H1 (cell line): Measurements from ENCODE around the gene POLE. TPM values are rescaled to one million over a fixed set of nuclear protein-coding genes. Genes with fewer than 3 reads are reported as not detected.
A peak's percentile ranks its signal among the peaks of the same experiment; 100 is the strongest.

Experiments
- ASH2L ChIP-seq: fragments of 200-600, 300-600 bp; sonication (generic); IDR thresholded peaks from one replicate; pipeline ENCODE4 v1.7.1; 2017; ENCODE audit warnings: low read length
- BCL11A ChIP-seq, 2 experiments: IDR thresholded peaks; one replicate each; pipeline ENCODE4 v1.6.1; 2011; ENCODE audit warnings: low read depth in 2 of 2, low read length in 2 of 2, mild to moderate bottlenecking in 2 of 2
- CBX5 ChIP-seq: fragments of 300-800, 300-1000 bp; sonication (generic); IDR thresholded peaks from 2 replicates; pipeline ENCODE4 v1.7.1; 2016; ENCODE audit warnings: antibody characterized with exemption, low read length, low read depth
- CEBPB ChIP-seq: IDR thresholded peaks from 2 replicates; pipeline ENCODE4 v1.6.1; 2012; ENCODE audit warnings: low read depth, low read length
- CHD1 ChIP-seq: IDR thresholded peaks from 2 replicates; pipeline ENCODE4 v1.6.1; 2012; ENCODE audit warnings: low read depth, low read length, improper control_type of control experiment
- EP300 ChIP-seq, 2 experiments: IDR thresholded peaks; 1 replicate in 1 of 2; 2 replicates in 1 of 2; pipeline ENCODE4 v1.6.1; 2011 to 2012; ENCODE audit warnings: low read depth in 2 of 2, low read length in 2 of 2, mild to moderate bottlenecking in 2 of 2, borderline replicate concordance in 1 of 2, inconsistent platforms in 1 of 2, moderate library complexity in 1 of 2
- EZH2 ChIP-seq: fragments of 200-600 bp; sonication (generic); IDR thresholded peaks from 2 replicates; pipeline ENCODE4 v1.7.1; 2012; ENCODE audit warnings: low read depth, mild to moderate bottlenecking, moderate library complexity, low read length, inconsistent platforms; ENCODE audit not compliant: severe bottlenecking
- GABPA ChIP-seq: IDR thresholded peaks from 2 replicates; pipeline ENCODE4 v1.6.1; 2011; ENCODE audit warnings: mild to moderate bottlenecking, low read length, moderate library complexity, borderline replicate concordance; ENCODE audit not compliant: insufficient read depth
- JUND ChIP-seq: IDR thresholded peaks from 2 replicates; pipeline ENCODE4 v1.6.1; 2011; ENCODE audit warnings: mild to moderate bottlenecking, improper control_type of control experiment, low read length
- KDM1A ChIP-seq: fragments of 200-600, 300-600 bp; sonication (generic); IDR thresholded peaks from 2 replicates; pipeline ENCODE4 v1.7.1; 2016; ENCODE audit warnings: mild to moderate bottlenecking, low read length, borderline replicate concordance
- KDM5A ChIP-seq: fragments of 200-600 bp; IDR thresholded peaks from 2 replicates; pipeline ENCODE4 v1.7.1; 2012; ENCODE audit warnings: mild to moderate bottlenecking, low read length, inconsistent platforms, mixed read lengths
- POU5F1 ChIP-seq: IDR thresholded peaks from 2 replicates; pipeline ENCODE4 v1.6.1; 2011; ENCODE audit warnings: low read depth, mild to moderate bottlenecking, low read length, moderate library complexity
- RFX5 ChIP-seq: IDR thresholded peaks from 2 replicates; pipeline ENCODE4 v1.6.1; 2011; ENCODE audit warnings: low read depth, low read length, improper control_type of control experiment, borderline replicate concordance
- RNF2 ChIP-seq: fragments of 200-900, 300-1000 bp; sonication (generic); IDR thresholded peaks from 2 replicates; pipeline ENCODE4 v1.7.1; 2016; ENCODE audit warnings: borderline replicate concordance, low read depth, mild to moderate bottlenecking, antibody characterized with exemption, low read length; ENCODE audit not compliant: poor library complexity, severe bottlenecking; ENCODE audit errors: missing control alignments
- RXRA ChIP-seq: IDR thresholded peaks from 2 replicates; pipeline ENCODE4 v1.6.1; 2011; ENCODE audit warnings: low read depth, mild to moderate bottlenecking, low read length, moderate library complexity; ENCODE audit not compliant: insufficient read depth
- SIN3A ChIP-seq, 2 experiments: IDR thresholded peaks in 1 of 2; conservative IDR thresholded peaks in 1 of 2; 2 replicates each; pipeline ENCODE4 v1.6.1; 2011 to 2012; ENCODE audit warnings: low read length in 2 of 2, improper control_type of control experiment in 1 of 2, low read depth in 1 of 2, mild to moderate bottlenecking in 1 of 2
- SIRT6 ChIP-seq: IDR thresholded peaks from one replicate; pipeline ENCODE4 v1.7.1; 2012; ENCODE audit warnings: low read length, inconsistent platforms
- SIX5 ChIP-seq: IDR thresholded peaks from 2 replicates; pipeline ENCODE4 v1.6.1; 2011; ENCODE audit warnings: mild to moderate bottlenecking, low read depth, low read length
- SP1 ChIP-seq: IDR thresholded peaks from 2 replicates; pipeline ENCODE4 v1.6.1; 2011; ENCODE audit warnings: low read depth, low read length
- SP2 ChIP-seq: IDR thresholded peaks from 2 replicates; pipeline ENCODE4 v1.6.1; 2012; ENCODE audit warnings: mild to moderate bottlenecking, low read length, inconsistent platforms
- TBP ChIP-seq: IDR thresholded peaks from 2 replicates; pipeline ENCODE4 v1.6.1; 2011; ENCODE audit warnings: low read depth, low read length, improper control_type of control experiment
- TCF12 ChIP-seq: IDR thresholded peaks from 2 replicates; pipeline ENCODE4 v1.6.1; 2011; ENCODE audit warnings: low read depth, mild to moderate bottlenecking, low read length
- TEAD4 ChIP-seq: IDR thresholded peaks from 2 replicates; pipeline ENCODE4 v1.6.1; 2012; ENCODE audit warnings: low read depth, low read length, inconsistent platforms, mixed read lengths
- YY1 ChIP-seq: IDR thresholded peaks from 2 replicates; pipeline ENCODE4 v1.6.1; 2011; ENCODE audit warnings: low read depth, mild to moderate bottlenecking, low read length
- ZNF274 ChIP-seq: IDR thresholded peaks from 2 replicates; pipeline ENCODE4 v1.7.0; 2012; ENCODE audit warnings: low read length, borderline replicate concordance; ENCODE audit errors: extremely low read depth
- polyA plus RNA-seq, 7 experiments: library from polyadenylated mRNA; depleted of rRNA in 3 of 7; stranded (reverse) in 5 of 7; unstranded in 2 of 7; fragments of >200 nt in 5 of 7; fragments of 200-250 nt in 2 of 7; gene quantifications; 1 replicate in 5 of 7; 2 replicates in 1 of 7; 4 replicates in 1 of 7; pipeline versions ENCODE4 v1.2.1 to v1.2.3, GENCODE V29; 2011 to 2013; ENCODE audit warnings: missing spikeins in 2 of 7, mixed read lengths in 2 of 7
- total RNA-seq: library from RNA; stranded (reverse); fragmentation: NEBNext Ultra II Directional; extraction: Animal tissue kit (Norgen Biotek cat#: 25700); gene quantifications from 2 replicates; pipeline ENCODE4 v1.2.1, GENCODE V29; 2021
- TF ChIP-seq, protein P1 (sequence below): IDR thresholded peaks from 2 replicates; pipeline ENCODE4 v1.6.1; 2012; ENCODE audit warnings: inconsistent platforms

The POLE gene
- total and polyA plus RNA-seq, 2 of the 8 experiments (the other 6 are each of a cell fraction or from before 2014, with no cell fraction given): 59.7 to 115 TPM

DNA sequence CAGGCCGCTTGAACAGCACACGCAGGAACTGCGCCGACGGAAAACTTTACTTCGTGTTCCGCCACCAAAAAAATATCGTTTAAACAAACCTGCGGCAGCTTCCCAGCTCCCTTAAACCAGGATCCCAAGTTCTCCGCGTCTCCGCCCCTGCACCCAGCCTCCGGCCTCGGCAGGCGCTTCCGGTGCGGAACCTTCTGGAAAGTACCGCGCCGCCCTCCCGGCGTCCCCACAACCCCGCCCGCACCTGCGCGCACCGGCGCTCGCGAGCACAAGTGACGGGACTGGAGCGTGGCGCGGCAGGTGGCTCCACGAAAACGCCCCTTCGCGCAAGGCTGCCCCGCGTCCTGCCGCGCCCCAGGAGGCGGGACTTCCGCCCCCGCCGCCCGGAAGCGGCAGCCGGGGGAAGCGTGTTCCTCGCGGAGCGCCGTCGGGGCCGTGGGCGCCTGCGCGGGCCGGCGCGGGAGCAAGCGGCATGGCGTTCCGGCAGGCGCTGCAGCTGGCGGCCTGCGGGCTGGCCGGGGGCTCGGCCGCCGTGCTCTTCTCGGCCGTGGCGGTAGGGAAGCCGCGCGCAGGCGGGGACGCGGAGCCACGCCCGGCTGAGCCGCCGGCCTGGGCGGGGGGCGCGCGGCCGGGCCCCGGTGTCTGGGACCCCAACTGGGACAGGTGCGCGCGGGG is 23.4 kb upstream of the POLE start, which contains the start of gene PGAM5 (continued):
- peak in 1 of 2 experiments; percentile 31; a peak in 1 of 4 replicates for TF ChIP-seq SIN3A (conservative IDR thresholded peaks at IDR 0.05 in 1 of 2, IDR thresholded peaks at IDR 0.05 in 1 of 2; ENCODE audit: low read depth in 1 of 2, low read length in 2 of 2)
- TF ChIP-seq SIRT6: no peak
- no peak for TF ChIP-seq SP2
- peak; percentile 73 for TF ChIP-seq ASH2L
- TF ChIP-seq KDM5A: no peak
- no peak for TF ChIP-seq JUND
- TF ChIP-seq GABPA: peak; percentile 90
- TF ChIP-seq RXRA: no peak
- TF ChIP-seq TCF12: no peak
- TF ChIP-seq SIX5: no peak
- TF ChIP-seq YY1: no peak
- TF ChIP-seq CEBPB: no peak
- no peak for TF ChIP-seq RFX5
- no peak for TF ChIP-seq RNF2
- no peak for TF ChIP-seq CHD1
- no peak for TF ChIP-seq ZNF274
- TF ChIP-seq TBP: 0 out of 2 replicates have a peak, but pooled peaks have one; percentile 10
- TF ChIP-seq EZH2: no peak
- no peak for TF ChIP-seq BCL11A (IDR thresholded peaks at IDR 0.05; ENCODE audit: low read depth in 2 of 2, low read length in 2 of 2)
- no peak for TF ChIP-seq TEAD4
- no peak for TF ChIP-seq EP300 (IDR thresholded peaks at IDR 0.05; ENCODE audit: borderline replicate concordance in 1 of 2, low read depth in 2 of 2, low read length in 2 of 2)
- no peak for TF ChIP-seq CBX5
- no peak for TF ChIP-seq SP1
- no peak for TF ChIP-seq KDM1A
- TF ChIP-seq POU5F1: no peak
- TF ChIP-seq, protein P1, sequence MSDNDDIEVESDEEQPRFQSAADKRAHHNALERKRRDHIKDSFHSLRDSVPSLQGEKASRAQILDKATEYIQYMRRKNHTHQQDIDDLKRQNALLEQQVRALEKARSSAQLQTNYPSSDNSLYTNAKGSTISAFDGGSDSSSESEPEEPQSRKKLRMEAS: peak; percentile 64
